NCI-H510A treated with DMSO at 0.1 percent for 48 hours (cell line): Measurements from ENCODE around the gene HRH3.
A peak's percentile ranks its signal among the peaks of the same experiment; 100 is the strongest.

Experiments
- DNase-seq: peaks from one replicate; lab custom pipeline; 2025; lab: John Stamatoyannopoulos, UW

Gene HRH3

DNA sequence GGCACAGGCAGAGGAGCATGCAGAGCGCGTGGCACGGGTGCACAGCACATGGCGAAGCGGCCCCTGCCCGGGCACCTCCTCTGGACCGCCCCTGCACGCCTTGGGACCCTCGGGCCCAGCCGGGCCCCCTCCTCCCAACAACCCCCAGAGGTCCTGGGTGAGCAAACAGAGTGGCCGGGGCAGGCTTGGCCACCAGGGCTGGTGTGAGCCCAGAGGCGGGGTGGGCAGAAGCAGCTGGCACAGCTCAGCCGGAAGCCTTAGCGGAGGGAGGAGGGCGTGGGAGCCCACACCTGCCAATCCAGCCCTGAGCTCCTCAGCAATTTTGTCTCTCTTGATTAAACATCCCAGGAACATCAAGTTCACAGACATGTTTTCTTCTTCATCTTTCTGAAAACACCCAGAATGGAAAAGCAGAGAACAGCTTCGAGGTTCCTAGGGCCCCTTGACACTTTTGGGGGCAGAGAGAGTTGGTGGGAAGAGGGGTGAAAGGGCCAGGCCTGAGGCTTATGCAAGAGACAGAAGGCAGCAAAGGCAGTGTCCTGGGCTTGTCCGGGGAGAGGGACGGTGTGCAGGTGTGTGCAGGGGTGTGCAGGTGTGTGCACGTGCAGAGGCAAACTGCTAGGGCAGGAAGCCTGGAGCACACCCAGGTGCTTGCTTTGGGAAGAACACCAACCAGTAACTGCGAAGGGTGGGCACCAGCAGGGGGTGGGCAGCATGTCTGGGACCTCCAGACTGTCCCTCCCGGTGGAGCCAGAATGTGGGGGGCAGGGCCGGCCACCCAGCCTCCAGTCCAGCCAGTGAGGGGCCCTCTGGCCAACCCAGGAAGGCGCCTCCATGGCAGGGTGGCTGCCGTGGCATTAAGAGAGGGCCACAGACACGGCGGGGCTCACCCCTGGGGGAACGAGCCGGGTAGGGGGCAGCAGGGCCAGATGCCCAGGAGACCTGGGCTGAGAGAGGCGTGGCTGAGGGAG lies 4.8 kb downstream of the HRH3 start:
- DNase-seq: peak; percentile 29

DNA sequence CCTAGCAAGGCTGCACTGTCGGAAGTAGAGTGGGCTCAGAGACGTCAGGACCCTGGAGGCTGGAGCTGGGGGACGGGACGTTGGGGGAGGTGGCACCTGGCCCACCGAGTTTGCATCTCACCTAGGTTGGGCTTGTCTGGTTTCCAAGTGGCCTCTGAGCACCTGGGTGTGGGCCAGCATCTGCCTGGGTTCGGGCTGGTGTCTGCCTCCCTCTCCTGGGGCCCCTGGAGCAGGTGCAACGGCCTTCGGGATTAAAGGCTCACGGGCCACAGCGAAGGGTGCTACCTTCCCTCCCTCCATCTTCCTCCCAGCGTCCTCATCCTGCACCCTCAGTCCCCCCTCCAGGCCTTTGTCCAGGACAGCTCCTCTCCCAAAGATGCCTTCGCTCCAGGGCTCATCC lies 6.0 kb downstream of the HRH3 start:
- peak; percentile 34 for DNase-seq

DNA sequence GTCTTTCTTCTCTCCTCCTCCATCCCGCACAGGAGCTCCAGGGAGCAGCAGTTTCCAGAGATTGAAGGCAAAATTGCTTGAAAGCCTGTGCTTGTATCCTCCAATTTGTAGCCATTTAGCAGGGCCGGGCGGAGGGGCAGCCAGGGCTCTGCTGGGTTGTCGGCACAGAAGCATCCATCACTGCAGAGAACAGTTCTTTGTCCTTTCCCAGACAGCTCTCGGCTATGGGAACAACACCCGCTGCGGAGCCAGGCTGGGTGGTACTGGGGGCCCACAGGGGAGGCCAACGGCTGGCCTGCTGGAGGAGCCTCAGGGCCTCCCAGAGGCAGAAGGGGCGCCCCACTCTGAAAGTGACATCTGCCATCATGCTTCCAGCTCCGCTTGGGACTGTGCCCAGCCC lies 7.8 kb downstream of the HRH3 start:
- DNase-seq: no peak

DNA sequence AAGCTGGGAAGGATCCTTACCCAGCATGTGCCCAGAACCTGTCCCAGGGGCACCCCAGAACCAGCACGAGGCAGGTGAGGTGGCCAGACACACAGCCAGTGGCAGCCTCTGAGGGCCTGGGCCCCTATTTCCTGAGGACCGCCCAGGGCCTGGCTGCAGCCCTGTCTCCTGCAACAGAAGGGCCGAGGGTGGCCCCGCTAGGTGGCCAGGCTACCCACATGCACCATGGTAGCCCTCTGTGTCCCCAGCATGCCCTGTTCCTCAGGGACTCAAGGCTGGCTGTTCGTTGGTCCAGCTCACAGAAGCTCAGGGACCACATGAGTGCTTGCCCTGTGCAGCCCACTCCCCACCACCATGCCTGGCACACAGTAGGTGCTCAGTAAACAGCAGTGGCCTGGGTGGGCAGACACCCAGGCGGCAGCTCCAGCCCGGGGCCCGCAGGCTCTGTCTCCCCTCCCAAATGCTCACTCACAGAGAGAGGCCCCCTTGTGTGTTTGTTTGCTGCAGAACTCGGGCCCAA lies 8.2 kb downstream of the HRH3 start:
- DNase-seq: no peak

DNA sequence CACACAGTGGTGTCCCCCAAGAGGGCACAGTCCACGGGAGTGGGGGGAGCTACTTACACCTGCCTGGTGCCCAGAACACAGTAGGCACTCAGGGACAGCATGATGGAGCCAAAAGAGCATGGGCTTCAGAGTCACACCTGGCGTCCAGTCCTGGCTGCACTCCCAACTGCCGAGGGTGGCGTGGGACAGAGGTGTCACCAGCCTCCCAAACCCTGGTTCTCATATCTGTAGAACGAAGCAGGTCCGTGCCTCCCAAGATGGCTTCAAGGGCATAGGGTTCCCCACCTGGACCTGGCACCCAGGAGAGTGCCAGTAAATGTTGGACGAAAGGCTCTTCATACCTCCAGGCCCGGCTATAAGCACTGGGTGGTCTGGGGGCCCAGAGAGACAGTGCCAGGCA lies 8.9 kb downstream of the HRH3 start:
- no peak for DNase-seq

DNA sequence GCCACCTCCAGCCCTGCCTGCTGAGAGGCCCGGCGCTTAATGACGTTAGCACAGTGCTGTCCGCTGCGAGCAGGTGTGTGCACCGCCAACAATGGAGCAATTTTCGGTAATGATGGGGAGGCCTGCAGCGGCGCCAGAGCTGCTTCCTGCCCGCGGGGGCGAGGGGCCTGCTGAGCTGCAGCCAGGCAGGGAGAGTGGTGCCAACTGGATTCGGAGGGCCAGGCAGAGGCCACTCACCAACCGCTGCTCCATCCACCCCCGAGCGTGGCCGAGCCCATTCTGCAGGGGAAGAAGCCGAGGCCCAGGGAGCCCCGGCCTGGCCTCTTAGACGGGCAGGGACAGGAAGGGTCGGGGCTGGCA lies 9.6 kb downstream of the HRH3 start:
- peak; percentile 45 for DNase-seq

DNA sequence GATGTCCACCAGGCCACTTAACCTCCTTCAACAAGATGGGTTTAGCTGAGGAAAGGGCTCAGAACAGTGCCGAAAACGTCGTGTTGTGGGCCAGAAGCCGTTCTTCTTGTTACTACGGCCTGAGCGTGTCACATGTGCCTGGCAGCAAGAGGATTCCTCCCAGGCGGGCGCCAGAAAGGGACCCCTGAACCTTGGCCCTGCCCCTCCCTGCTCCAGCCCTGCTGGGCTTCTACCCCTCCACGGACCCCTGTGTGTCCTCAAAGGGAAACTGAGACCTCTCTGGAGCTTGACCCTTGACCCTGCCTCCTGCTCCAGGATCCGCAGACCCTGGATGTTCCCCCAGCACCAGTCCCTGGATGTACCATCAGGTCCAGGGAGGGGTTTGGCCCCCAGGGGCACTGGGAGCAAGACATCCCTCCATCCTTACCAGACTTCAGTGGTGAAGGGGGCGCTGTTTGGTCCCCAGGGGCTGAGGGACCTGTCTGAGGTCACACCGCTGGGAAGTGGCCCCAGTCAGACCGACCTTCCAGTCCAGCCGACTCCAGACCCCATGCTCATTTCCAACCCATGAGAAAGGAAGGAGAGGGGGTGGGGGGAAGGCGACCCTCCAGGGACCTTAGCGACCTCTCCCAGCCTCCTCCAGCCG lies 10.1 kb downstream of the HRH3 start:
- DNase-seq: no peak

DNA sequence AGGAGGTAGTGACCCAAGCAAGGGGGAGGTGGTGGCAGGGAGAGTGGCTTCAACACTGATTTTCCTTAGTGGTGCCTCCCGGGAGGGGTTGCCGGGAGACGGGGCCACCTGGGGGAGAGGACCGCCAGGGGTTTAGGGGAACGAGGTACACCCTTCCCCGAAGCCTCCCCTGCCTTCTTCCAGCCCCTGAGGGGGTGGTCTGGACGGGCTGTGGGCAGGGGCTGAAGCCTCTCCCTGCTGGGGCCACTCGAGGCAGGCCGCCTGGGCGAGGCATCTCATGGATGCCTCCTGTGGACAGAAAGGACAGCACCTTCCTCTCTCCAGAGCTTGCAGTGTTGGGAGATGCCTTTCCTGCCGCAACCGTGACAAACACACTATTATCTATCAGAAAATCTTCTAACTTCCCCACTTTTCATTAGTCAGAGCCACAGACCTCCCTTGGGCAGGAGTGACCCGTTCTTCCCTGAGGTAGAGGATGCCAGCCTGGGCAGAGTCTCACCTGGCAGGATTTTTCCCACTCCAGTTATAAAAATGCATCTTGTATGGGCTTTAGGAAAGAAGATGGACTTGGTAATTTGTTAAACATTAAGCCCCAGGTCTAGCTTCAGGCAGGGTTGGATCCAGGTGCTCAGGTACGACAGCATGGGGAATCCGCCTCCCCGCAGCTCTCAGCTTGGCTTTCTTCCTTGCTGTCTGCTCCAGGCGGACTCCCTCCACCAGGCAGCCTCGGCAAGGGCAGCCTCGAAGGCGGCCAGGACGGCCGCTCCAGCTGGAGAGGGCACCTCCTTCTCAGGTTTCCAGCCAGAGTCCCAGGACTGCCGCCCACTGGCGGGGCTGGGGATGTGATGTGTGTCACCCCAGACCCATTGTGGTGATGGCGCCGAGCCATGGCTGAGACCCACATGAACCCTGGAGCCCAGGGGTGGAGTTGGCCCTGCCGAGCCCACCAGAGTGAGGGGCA lies 11.0 kb downstream of the HRH3 start:
- no peak for DNase-seq

DNA sequence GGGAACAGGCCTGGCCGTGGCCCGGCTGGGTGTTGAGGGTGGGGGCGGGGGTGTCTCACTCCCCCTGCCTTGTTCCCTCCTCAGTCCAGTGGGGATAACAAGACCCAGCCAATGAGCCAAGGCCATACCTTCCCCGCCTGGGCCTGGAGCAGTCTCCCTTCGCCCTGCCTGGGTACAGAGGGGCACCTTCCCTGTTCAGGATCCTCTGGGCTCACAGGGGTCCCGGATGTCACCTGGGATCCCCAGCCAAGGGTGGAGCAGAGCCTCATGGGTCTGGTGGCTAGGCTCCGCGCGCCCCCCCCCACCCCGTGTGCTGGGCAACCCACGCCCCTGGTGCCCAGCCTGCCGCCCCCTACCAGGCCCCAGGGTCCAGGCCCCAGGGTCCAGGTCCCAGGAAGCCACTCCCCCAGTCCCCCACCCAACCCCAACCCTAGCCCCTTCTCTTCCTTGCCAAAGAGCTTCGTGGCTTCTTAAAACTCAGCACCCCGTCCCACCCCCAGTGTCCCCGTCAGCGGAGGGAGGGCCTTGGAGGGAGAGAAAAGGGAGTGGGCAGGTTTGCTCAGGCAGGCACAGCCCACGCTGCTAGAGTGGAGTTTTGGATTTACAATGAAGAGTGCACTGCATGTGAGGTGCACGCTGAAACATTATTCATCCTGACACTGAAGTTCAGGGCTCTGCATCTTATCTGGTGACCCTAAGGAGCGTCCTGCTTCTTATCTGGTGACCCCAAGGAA lies 11.8 kb downstream of the HRH3 start:
- DNase-seq: no peak

DNA sequence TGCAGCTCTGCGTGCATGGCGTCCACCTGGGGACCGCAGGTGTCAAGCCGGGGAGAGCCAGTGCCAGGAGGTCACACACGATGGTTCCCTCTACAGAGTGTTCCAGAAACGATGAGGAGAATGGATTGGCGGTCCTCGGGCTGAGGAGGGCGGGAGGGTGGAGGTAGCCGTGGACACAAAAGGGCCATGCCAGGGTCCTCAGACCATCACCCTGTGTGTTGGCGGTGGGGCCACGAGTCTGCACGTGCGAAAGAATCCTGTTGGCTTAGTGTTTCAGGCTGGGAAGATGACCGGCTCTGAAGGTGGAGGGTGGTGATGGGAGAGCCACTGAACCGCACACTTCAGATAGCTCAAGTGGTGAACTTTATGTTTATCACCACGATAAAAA lies 13.7 kb downstream of the HRH3 start:
- DNase-seq: no peak

DNA sequence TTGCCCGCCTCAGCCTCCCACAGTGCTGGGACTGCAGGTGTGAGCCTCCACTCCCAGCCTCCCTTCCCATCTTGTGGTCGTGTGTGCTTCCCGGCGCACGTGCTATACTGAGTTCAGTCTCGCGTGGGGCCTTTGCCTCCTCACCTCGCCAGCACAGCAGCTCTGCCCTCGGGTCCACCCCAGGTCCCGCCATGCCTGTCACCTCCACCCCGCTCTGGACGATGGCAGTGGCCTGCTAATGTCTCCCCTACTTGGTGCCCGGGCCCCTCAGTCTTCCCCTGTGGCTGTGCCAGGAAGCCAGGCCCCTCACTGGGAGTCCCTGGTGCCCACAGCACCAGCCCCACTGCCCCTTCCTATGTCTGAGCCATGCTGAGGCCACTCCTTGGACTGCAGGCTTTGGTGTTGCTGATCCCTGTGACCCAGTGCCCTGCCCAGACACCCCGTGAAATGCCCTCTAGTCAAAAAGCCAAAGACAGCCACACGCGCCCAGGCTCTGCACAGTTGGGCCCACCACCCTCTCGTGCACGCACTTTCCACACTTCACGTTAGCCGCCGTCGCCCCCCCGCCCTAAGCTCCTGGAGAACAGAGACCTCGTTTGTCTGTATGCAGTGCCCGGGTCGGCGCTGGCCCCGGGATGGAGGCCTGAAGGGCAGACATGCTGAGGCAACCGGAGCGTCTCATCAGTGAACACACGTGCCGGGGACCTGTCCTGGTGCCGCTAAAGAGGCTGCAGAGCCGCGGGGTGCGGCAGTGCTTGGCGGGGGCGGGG lies 14.3 kb downstream of the HRH3 start:
- DNase-seq: no peak

DNA sequence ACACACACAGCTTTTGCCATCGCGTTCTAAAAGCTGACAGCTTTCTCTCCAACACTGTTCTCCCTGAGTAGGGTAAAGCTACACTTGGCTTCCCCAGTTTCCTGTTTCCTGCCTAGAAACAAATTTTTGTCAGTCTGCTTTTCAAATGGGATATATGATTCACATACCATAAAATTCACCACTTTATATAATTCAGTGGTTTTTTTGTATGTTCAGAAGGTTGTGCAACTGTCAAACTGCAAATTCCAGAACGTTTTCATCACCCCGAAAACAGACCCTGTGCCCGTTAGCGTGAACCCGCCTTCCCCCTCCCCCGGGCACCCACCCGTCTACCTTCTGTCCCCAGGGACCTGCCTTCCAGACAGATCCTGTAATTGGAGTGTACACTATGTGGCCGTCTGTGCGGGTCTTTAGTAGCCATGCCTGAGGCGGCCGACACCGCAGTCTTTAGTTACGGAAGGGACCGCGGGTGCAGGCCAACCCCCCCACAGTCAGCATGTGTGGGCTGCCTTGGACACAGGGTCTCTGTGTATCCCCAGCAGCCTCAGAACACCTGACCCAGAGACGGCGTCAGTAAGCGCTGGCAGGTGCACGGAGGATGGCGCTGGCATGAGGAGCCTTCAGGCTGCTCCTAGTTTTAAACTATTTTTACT lies 16.6 kb downstream of the HRH3 start:
- no peak for DNase-seq

DNA sequence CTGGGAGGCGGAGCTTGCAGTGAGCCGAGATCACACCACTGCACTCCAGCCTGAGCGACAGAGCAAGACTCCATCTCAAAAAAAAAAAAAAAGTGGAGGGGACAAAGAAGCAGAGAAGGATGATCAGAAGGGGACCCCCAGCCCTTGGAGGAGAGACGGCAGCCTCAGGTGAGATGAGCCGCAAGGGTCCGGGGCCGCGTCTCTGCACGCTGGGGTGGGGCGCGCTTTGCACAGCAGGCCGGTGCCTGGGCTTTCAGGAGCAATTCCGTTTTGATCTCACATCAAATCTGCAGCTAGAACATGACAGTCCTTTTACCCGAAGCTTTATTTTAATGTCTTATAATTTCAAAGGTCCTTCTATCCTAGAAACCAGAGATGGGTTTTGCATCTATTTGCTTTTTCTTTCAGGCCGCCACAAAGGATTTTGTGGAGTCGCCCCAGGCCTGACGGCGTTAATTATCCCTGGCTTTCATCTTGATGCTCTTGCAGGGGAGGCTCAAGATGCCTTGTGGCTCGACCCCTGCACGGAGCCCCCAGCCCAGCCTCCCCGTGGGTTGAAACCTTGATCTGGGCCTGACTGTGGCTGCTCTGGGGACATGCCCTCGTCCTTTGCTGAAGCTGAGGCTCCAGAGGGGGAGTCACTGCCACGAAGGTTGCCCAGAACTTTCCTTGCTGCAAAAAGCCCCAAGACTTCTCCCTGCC lies 17.3 kb downstream of the HRH3 start:
- DNase-seq: no peak

DNA sequence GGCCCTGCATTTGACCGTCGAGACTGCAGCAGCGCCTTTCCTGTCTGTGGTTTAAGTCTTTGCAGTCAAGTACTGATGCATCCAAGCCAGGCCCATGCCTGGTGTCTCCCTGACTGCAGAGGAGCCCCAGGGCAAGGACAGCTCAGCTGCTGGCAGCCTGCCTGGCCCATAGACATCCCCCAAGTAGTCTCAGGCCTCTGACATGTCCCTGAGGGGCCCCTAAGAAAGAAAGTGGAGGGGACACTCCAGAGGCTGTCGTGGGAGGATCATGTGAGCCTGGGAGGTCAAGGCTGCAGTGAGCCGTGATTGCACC lies 18.0 kb downstream of the HRH3 start:
- no peak for DNase-seq

DNA sequence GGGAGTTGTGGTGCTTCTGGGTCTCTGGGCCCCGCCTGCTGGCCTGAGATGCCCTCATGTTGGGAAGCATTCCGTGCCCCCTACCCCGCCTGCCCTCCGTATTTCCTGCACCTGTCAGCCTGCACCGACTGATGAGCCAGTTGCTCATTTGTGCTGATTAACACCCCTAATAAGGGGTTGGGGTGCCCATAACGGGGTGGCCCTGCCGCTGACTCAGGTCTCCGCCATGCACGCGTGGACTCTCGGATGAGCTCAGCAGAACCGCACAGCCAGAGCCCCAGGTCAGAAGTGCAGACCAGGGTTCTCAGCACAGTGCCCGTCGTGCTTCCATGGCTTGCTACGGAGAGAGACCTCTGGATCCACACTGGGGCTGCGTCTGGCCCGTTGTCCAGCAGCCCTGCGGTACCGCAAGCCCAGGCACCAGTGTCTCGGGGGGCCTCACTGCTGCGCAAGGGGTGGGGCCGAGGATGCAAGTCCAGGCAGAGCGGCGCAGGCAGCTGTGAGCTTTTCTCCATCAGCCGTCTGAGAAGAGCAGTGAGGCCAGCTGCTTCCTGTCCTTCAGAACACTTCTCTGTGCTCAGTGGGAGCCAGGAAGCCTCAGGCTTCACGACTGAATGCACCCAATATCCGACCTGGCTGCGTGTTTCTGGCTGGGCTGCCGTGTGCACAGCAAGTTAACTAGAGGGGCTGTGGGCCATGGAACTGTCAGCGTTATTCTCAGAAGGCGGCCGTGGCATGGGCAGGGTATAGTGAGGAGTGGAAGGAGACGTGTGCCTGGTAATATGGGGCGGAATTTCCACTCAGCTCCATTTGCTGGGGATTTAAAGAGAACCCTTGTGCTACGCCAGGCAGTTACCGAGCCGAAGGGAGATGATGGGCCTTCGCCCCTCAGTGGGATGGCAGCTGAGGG lies 18.6 kb downstream of the HRH3 start:
- DNase-seq: peak; percentile 81

DNA sequence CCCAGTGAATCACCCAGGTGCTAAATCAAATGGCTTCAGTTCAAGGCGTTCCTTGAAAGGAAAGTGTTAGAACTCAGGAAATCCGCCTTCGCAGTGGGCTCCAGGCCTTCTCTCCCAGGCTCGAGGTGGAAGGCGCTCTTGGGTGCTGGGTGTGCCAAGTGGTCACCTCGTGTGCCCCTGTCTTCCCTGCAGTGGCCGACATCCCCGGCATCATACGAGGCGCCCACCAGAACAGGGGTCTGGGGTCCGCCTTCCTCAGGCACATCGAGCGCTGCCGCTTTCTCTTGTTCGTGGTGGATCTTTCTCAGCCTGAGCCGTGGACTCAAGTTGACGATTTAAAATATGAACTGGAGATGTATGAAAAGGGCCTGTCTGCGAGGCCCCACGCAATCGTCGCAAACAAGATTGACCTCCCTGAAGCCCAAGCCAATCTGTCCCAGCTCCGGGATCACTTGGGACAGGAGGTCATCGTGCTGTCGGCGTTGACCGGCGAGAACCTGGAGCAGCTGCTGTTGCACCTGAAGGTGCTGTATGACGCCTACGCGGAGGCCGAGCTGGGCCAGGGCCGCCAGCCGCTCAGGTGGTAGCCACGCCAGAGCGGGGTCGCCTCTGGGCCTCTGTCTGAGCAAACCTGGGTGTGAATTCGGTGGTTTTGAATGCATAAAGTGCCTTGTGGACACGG lies 19.4 kb downstream of the HRH3 start:
- DNase-seq: no peak

DNA sequence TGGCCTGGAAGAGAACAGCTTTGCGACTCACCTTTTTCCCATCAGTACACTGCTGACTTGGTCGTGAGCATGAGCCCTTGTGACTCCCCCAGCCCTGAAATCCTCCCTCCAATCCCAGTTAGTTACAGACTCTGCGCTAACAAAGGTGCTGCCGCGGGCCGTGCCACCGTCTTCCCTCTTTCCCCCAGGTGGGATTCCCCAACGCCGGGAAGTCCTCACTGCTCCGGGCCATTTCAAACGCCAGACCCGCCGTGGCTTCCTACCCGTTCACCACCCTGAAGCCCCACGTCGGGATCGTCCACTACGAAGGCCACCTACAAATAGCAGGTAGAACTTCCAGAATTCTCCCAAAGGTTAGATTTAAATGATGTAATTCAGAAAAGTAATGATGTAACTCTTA lies 21.1 kb downstream of the HRH3 start:
- DNase-seq: no peak

DNA sequence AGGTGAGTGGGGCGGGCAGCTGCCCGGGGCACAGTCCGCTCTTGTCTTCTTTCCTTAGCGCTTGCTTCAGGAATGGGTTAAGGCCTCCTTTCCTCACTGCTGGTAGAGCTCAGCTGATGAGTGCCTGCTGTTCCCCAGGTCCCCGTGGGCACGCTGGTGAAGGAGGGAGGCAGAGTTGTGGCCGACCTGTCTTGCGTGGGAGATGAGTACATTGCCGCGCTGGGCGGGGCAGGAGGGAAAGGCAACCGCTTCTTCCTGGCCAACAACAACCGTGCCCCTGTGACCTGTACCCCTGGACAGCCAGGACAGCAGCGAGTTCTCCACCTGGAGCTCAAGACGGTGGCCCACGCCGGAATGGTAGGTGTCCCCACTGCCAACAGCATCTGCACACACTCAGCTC lies 21.6 kb downstream of the HRH3 start:
- no peak for DNase-seq
